ENCODE measurements around the gene TLK1.

GRCh38 chr2:171107803-171108202 lies 52.9 kb downstream of the TLK1 start:
- TF ChIP-seq ZNF70 (CRISPR knock-in tag; IDR thresholded peaks at IDR 0.05) (no peak), CREB5 (CRISPR knock-in tag; IDR thresholded peaks at IDR 0.05; ENCODE audit: low read depth) (no peak), OSR1 (CRISPR knock-in tag; IDR thresholded peaks at IDR 0.05) (no peak), PATZ1 (CRISPR knock-in tag; IDR thresholded peaks at IDR 0.05; ENCODE audit: borderline replicate concordance) (no peak), RARB (CRISPR knock-in tag; IDR thresholded peaks at IDR 0.05) (no peak), ISL1 (CRISPR knock-in tag; IDR thresholded peaks at IDR 0.05) (no peak), ARNTL (CRISPR knock-in tag; IDR thresholded peaks at IDR 0.05; ENCODE audit: borderline replicate concordance, low read depth) (no peak), BACH2 (CRISPR knock-in tag; IDR thresholded peaks at IDR 0.05; ENCODE audit: borderline replicate concordance) (no peak)
